Measurements from ENCODE around the gene ABHD12. TPM values are rescaled to one million over a fixed set of nuclear protein-coding genes. Genes with fewer than 3 reads are reported as not detected.
"Not testable (repeated sequence)": the region's sequence is repeated elsewhere in the genome, so short reads cannot be mapped to it uniquely, and the experiment has no call there.

The ABHD12 gene
- polyA plus RNA-seq, 3 donors from 2014 or later: 41.8 to 77.8 (median 49.2) TPM

GRCh38 chr20:25271486-25272222 lies 119.0 kb downstream of the ABHD12 start:
- Mint-ChIP-seq H3K36me3 (peaks cover 6 to 16% (median 8%) of the 10 kb centered on the region in 3 donors), H3K27ac (no peak overlapping the region)

GRCh38 chr20:25270829-25271251 lies 119.8 kb downstream of the ABHD12 start:
- H3K27ac Mint-ChIP-seq: no peak overlapping the region
- H3K27me3 Mint-ChIP-seq (ENCODE audit: low read depth in 3 of 3): peaks cover 0 to 3% (median 1%) of the 10 kb centered on the region in 3 donors
- H3K4me3 Mint-ChIP-seq: no peak overlapping the region
- peaks cover 2 to 11% of the 10 kb centered on the region in 2 donors for H3K4me1 Mint-ChIP-seq
- DNase-seq: no peak
- H3K36me3 Mint-ChIP-seq: peaks cover 6 to 16% (median 8%) of the 10 kb centered on the region in 3 donors
- H3K9me3 Mint-ChIP-seq: no peaks in the 10 kb centered on the region

More at GRCh38 chr20:25271486-25272222, 119.0 kb downstream of the ABHD12 start:
- no peak for DNase-seq
- Mint-ChIP-seq H3K27me3 (ENCODE audit: low read depth in 3 of 3) (peaks cover 1 to 3% (median 2%) of the 10 kb centered on the region in 3 donors), H3K4me3 (no peak overlapping the region), H3K4me1 (peaks cover 2 to 7% of the 10 kb centered on the region in 2 donors), H3K9me3 (no peaks in the 10 kb centered on the region)

- H3K4me3 Mint-ChIP-seq: no peak overlapping the region
Measured at GRCh38 chr20:25269833-25270170, 120.8 kb downstream of the ABHD12 start.

GRCh38 chr20:25269057-25269832 lies 121.4 kb downstream of the ABHD12 start:
- Mint-ChIP-seq H3K4me1 (peaks cover 2 to 11% of the 10 kb centered on the region in 2 donors), H3K36me3 (peaks cover 6 to 21% (median 8%) of the 10 kb centered on the region in 3 donors), H3K4me3 (no peak overlapping the region), H3K27ac (no peak overlapping the region), H3K27me3 (ENCODE audit: low read depth in 3 of 3) (peaks cover 0 to 1% (median 0%) of the 10 kb centered on the region in 3 donors), H3K9me3 (no peaks in the 10 kb centered on the region)
- DNase-seq: no peak

More at GRCh38 chr20:25269833-25270170, 120.8 kb downstream of the ABHD12 start:
- Mint-ChIP-seq H3K27me3 (ENCODE audit: low read depth in 3 of 3) (peaks cover 0 to 1% (median 0%) of the 10 kb centered on the region in 3 donors), H3K36me3 (peaks cover 6 to 16% (median 8%) of the 10 kb centered on the region in 3 donors), H3K4me1 (peaks cover 2 to 11% of the 10 kb centered on the region in 2 donors), H3K9me3 (no peaks in the 10 kb centered on the region), H3K27ac (peak overlapping the region in 1 of 6 donors; percentile 59)
- no peak for DNase-seq

GRCh38 chr20:25260770-25261437 lies 129.7 kb downstream of the ABHD12 start:
- DNase-seq; H3K27ac Mint-ChIP-seq; H3K4me3 Mint-ChIP-seq; H3K9me3 Mint-ChIP-seq; H3K27me3 Mint-ChIP-seq (ENCODE audit: low read depth in 3 of 3): not testable (repeated sequence)
- Mint-ChIP-seq H3K36me3 (peaks cover 6 to 18% (median 13%) of the 10 kb centered on the region in 3 donors), H3K4me1 (peaks cover 17 to 30% of the 10 kb centered on the region in 2 donors)

GRCh38 chr20:25259788-25260254 lies 130.8 kb downstream of the ABHD12 start:
- H3K36me3 Mint-ChIP-seq: peaks cover 6 to 18% (median 13%) of the 10 kb centered on the region in 3 donors
- H3K27ac Mint-ChIP-seq: peak overlapping the region in 3 of 6 donors; percentile 21 to 40 (median 29)
- peaks cover 0 to 2% (median 1%) of the 10 kb centered on the region in 3 donors for H3K27me3 Mint-ChIP-seq (ENCODE audit: low read depth in 3 of 3)
- no peak for DNase-seq
- peaks cover 18 to 30% of the 10 kb centered on the region in 2 donors for H3K4me1 Mint-ChIP-seq
- H3K9me3 Mint-ChIP-seq: no peaks in the 10 kb centered on the region
- no peak overlapping the region for H3K4me3 Mint-ChIP-seq

- Mint-ChIP-seq H3K27me3 (ENCODE audit: low read depth in 3 of 3) (peaks cover 0 to 2% (median 1%) of the 10 kb centered on the region in 3 donors), H3K4me1 (peaks cover 18 to 35% of the 10 kb centered on the region in 2 donors), H3K27ac (no peak overlapping the region), H3K36me3 (peaks cover 6 to 18% (median 9%) of the 10 kb centered on the region in 3 donors), H3K9me3 (no peaks in the 10 kb centered on the region), H3K4me3 (no peak overlapping the region)
- no peak for DNase-seq
Measured at GRCh38 chr20:25259358-25259757, 131.3 kb downstream of the ABHD12 start.

GRCh38 chr20:25258828-25259227 lies 131.8 kb downstream of the ABHD12 start:
- Mint-ChIP-seq H3K27me3 (ENCODE audit: low read depth in 3 of 3) (peaks cover 0 to 2% (median 1%) of the 10 kb centered on the region in 3 donors), H3K9me3 (no peaks in the 10 kb centered on the region), H3K4me1 (peaks cover 18 to 36% of the 10 kb centered on the region in 2 donors), H3K36me3 (peaks cover 6 to 15% (median 7%) of the 10 kb centered on the region in 3 donors), H3K27ac (no peak overlapping the region), H3K4me3 (no peak overlapping the region)
- no peak for DNase-seq

GRCh38 chr20:25258476-25258805 lies 132.2 kb downstream of the ABHD12 start:
- no peak overlapping the region for H3K4me3 Mint-ChIP-seq
- no peak for DNase-seq
- peaks cover 0 to 2% (median 1%) of the 10 kb centered on the region in 3 donors for H3K27me3 Mint-ChIP-seq (ENCODE audit: low read depth in 3 of 3)
- no peak overlapping the region for H3K27ac Mint-ChIP-seq
- H3K36me3 Mint-ChIP-seq: peaks cover 6 to 15% (median 7%) of the 10 kb centered on the region in 3 donors
- no peaks in the 10 kb centered on the region for H3K9me3 Mint-ChIP-seq
- H3K4me1 Mint-ChIP-seq: peaks cover 18 to 36% of the 10 kb centered on the region in 2 donors

- H3K27me3 Mint-ChIP-seq (ENCODE audit: low read depth in 3 of 3): peaks cover 0 to 2% (median 1%) of the 10 kb centered on the region in 3 donors
- no peaks in the 10 kb centered on the region for H3K9me3 Mint-ChIP-seq
- DNase-seq: no peak
- H3K27ac Mint-ChIP-seq: no peak overlapping the region
- H3K36me3 Mint-ChIP-seq: peaks cover 6 to 15% (median 7%) of the 10 kb centered on the region in 3 donors
- H3K4me1 Mint-ChIP-seq: peaks cover 18 to 37% of the 10 kb centered on the region in 2 donors
- H3K4me3 Mint-ChIP-seq: no peak overlapping the region
Measured at GRCh38 chr20:25257756-25258475, 132.7 kb downstream of the ABHD12 start.

- no peak for DNase-seq
- Mint-ChIP-seq H3K27me3 (ENCODE audit: low read depth in 3 of 3) (peaks cover 0 to 4% (median 1%) of the 10 kb centered on the region in 3 donors), H3K9me3 (no peaks in the 10 kb centered on the region), H3K4me1 (peaks cover 20 to 44% of the 10 kb centered on the region in 2 donors), H3K4me3 (no peak overlapping the region), H3K36me3 (peaks cover 6 to 13% (median 7%) of the 10 kb centered on the region in 3 donors), H3K27ac (no peak overlapping the region)
Measured at GRCh38 chr20:25257130-25257529, 133.5 kb downstream of the ABHD12 start.

- Mint-ChIP-seq H3K4me3 (no peak overlapping the region), H3K36me3 (peaks cover 0 to 7% (median 0%) of the 10 kb centered on the region in 3 donors), H3K9me3 (no peaks in the 10 kb centered on the region), H3K4me1 (peaks cover 26 to 48% of the 10 kb centered on the region in 2 donors), H3K27me3 (ENCODE audit: low read depth in 3 of 3) (peaks cover 0 to 4% (median 1%) of the 10 kb centered on the region in 3 donors), H3K27ac (no peak overlapping the region)
- DNase-seq: no peak
Measured at GRCh38 chr20:25256226-25256859, 134.3 kb downstream of the ABHD12 start.
